ENCODE data around the gene TOP1.
"Not testable (repeated sequence)": the region's sequence is repeated elsewhere in the genome, so short reads cannot be mapped to it uniquely, and the experiment has no call there.

GRCh38 chr20:41118159-41118558 lies 89.5 kb downstream of the TOP1 start:
- not testable (repeated sequence) for TF ChIP-seq CTCF (IDR thresholded peaks at IDR 0.05 in 4 of 5, conservative IDR thresholded peaks at IDR 0.05 in 1 of 5); POLR2A (IDR thresholded peaks at IDR 0.05)
